ENCODE measurements around the gene PRRX1.

PRRX1 gene

DNA sequence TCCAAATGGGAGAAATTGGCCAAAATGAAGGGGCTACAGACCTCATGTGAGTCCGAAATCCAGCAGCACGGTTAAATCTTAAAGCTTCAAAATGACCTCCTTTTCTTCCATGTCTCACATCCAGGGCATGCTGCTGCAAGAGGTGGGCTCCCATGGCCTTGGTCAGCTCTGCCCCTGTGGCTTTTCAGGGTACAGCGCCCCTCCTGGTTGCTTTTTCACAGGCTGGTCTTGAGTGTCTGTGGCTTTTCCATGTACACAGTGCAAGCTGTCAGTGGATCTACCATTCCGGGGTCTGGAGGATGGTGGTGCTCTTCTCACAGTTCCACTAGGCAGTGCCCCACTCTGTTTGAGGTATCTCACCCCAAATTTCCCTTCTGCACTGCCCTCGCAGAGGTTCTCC lies 78.7 kb downstream of the PRRX1 start:
- no peaks in the 10 kb centered on the region for H3K36me3 ChIP-seq (ENCODE audit: control insufficient read depth, insufficient read depth, low read length)
- no peak overlapping the region for H3K27ac ChIP-seq (ENCODE audit: low read depth, low read length)
- H3K9me3 ChIP-seq (ENCODE audit: control insufficient read depth, insufficient read depth, low read length), result peaks cover 7% of the 10 kb centered on the region; the same call in 1 of the 2 replicates
- H3K27me3 ChIP-seq (ENCODE audit: control insufficient read depth, insufficient read depth, low read length), result no peaks in the 10 kb centered on the region
- no peak overlapping the region for H3K4me3 ChIP-seq (ENCODE audit: low read depth, low read length)
- no peaks in the 10 kb centered on the region for H3K4me1 ChIP-seq (ENCODE audit: control insufficient read depth, insufficient read depth, low read length)
- H3K9ac ChIP-seq (ENCODE audit: low read depth, low read length), result no peak overlapping the region

DNA sequence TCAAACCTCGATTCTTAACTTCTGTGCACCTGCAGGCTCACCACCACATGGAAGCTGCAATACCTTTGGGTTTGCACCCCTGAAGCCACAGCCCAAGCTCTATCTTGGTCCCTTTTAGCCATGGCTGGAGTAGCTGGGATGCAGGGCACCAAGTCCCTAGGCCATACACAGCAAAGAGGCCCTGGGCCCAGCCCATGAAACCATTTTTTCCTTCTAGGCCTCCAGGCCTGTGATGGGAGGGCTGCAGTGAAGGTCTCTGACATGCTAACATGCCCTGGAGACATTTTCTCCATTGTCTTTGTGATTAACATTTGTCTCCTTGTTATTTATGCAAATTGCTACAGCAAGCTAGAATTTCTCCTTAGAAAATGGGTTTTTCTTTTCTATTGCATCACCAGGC lies 79.2 kb downstream of the PRRX1 start:
- H3K36me3 ChIP-seq (ENCODE audit: control insufficient read depth, insufficient read depth, low read length), result no peaks in the 10 kb centered on the region
- no peak overlapping the region for H3K27ac ChIP-seq (ENCODE audit: low read depth, low read length)
- no peak overlapping the region for H3K4me3 ChIP-seq (ENCODE audit: low read depth, low read length)
- H3K9ac ChIP-seq (ENCODE audit: low read depth, low read length), result no peak overlapping the region
- H3K4me1 ChIP-seq (ENCODE audit: control insufficient read depth, insufficient read depth, low read length), result no peaks in the 10 kb centered on the region
- no peaks in the 10 kb centered on the region for H3K27me3 ChIP-seq (ENCODE audit: control insufficient read depth, insufficient read depth, low read length)
- peaks cover 7% of the 10 kb centered on the region; the same call in 1 of the 2 replicates for H3K9me3 ChIP-seq (ENCODE audit: control insufficient read depth, insufficient read depth, low read length)

DNA sequence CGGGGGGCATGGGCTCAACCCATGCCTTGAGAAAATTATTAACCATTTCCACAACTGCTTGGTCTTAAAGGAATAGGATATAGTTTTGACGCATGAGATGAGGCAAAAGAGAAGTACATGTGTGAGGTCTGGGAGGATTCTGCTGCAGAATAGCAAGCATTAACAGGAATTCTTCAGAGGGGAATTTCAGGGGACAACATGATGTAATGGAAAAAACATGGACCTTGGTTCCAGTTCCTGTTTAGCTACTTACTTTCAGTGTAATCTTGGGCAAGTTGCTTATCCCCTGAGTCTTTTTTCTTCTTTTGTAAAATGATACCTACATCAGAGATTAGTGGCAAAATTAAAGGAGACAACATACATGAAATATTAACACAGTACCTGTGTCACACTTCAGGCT lies 85.6 kb downstream of the PRRX1 start:
- Histone ChIP-seq H3K4me1 (ENCODE audit: control insufficient read depth, insufficient read depth, low read length) (0 out of 2 replicates have a peak, but pooled peaks cover 3% of the 10 kb centered on the region), H3K9me3 (ENCODE audit: control insufficient read depth, insufficient read depth, low read length) (no peaks in the 10 kb centered on the region), H3K27ac (ENCODE audit: low read depth, low read length) (no peak overlapping the region), H3K9ac (ENCODE audit: low read depth, low read length) (no peak overlapping the region), H3K36me3 (ENCODE audit: control insufficient read depth, insufficient read depth, low read length) (no peaks in the 10 kb centered on the region), H3K4me3 (ENCODE audit: low read depth, low read length) (no peak overlapping the region), H3K27me3 (ENCODE audit: control insufficient read depth, insufficient read depth, low read length) (no peaks in the 10 kb centered on the region)

DNA sequence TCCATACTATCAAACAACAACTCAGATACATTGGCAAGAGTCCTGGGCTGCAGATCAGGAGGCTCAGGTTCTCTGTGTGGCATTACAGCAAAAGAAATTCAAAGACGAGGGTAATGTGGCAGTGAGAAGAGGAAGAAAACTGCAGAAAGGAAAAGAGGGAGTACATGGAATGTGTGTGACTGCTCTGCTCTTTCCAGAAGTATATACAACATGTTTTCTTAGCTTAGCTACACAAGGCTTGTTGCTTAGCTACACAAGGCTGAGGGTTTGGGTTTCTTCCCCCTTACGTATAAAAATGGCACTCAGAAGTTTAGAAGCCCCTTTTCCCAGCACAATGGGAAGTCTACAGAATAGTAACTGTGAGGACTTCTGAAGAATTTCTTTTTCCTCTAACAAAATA lies 86.0 kb downstream of the PRRX1 start:
- H3K27ac ChIP-seq (ENCODE audit: low read depth, low read length), result no peak overlapping the region
- no peaks in the 10 kb centered on the region for H3K27me3 ChIP-seq (ENCODE audit: control insufficient read depth, insufficient read depth, low read length)
- no peak overlapping the region for H3K4me3 ChIP-seq (ENCODE audit: low read depth, low read length)
- no peaks in the 10 kb centered on the region for H3K9me3 ChIP-seq (ENCODE audit: control insufficient read depth, insufficient read depth, low read length)
- H3K9ac ChIP-seq (ENCODE audit: low read depth, low read length), result no peak overlapping the region
- 0 out of 2 replicates have a peak, but pooled peaks cover 3% of the 10 kb centered on the region for H3K4me1 ChIP-seq (ENCODE audit: control insufficient read depth, insufficient read depth, low read length)
- no peaks in the 10 kb centered on the region for H3K36me3 ChIP-seq (ENCODE audit: control insufficient read depth, insufficient read depth, low read length)

DNA sequence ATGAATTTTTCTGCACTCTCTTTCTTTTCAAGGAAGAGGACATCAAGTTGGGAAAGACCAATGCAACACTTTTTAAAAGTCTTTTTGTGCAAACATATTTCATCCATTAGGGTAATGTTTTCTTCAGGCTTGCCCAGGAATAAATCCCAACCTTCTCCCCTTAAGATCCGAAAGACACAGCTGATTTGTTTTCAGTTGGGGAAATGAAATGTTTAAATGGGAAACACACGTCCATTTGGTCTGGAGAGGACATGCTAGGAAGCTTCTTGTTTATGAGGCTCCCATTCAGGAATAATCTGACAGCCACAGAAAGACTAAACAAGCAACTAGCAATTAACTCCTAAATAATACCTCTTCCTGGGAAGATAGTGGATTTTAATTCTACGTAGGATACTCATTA lies 91.9 kb downstream of the PRRX1 start:
- Histone ChIP-seq H3K27ac (ENCODE audit: low read depth, low read length) (no peak overlapping the region), H3K27me3 (ENCODE audit: control insufficient read depth, insufficient read depth, low read length) (no peaks in the 10 kb centered on the region), H3K4me1 (ENCODE audit: control insufficient read depth, insufficient read depth, low read length) (no peaks in the 10 kb centered on the region), H3K4me3 (ENCODE audit: low read depth, low read length) (no peak overlapping the region), H3K9ac (ENCODE audit: low read depth, low read length) (no peak overlapping the region), H3K36me3 (ENCODE audit: control insufficient read depth, insufficient read depth, low read length) (no peaks in the 10 kb centered on the region), H3K9me3 (ENCODE audit: control insufficient read depth, insufficient read depth, low read length) (no peaks in the 10 kb centered on the region)

DNA sequence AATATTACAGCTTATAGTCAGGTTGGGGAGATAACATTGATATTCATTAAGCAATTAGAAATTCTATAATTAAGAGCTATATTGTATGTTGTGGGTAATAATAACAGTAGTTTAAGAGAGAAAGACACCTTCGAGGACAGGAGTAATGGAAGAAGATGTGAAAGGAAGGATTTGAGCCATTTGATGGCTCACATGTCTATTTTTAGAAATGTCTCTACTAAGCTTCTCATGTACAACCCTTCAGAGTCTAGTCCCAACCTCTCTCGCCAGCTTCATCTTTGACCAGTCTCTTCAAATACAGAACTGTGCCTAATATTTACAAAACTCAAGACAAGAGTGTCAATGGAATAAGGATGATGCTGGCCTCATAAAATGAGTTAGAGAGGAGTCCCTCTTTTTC lies 95.1 kb downstream of the PRRX1 start:
- H3K36me3 ChIP-seq (ENCODE audit: control insufficient read depth, insufficient read depth, low read length), result no peaks in the 10 kb centered on the region
- H3K27me3 ChIP-seq (ENCODE audit: control insufficient read depth, insufficient read depth, low read length), result no peaks in the 10 kb centered on the region
- H3K9me3 ChIP-seq (ENCODE audit: control insufficient read depth, insufficient read depth, low read length), result no peaks in the 10 kb centered on the region
- H3K9ac ChIP-seq (ENCODE audit: low read depth, low read length), result no peak overlapping the region
- no peak overlapping the region for H3K27ac ChIP-seq (ENCODE audit: low read depth, low read length)
- no peaks in the 10 kb centered on the region for H3K4me1 ChIP-seq (ENCODE audit: control insufficient read depth, insufficient read depth, low read length)
- H3K4me3 ChIP-seq (ENCODE audit: low read depth, low read length), result no peak overlapping the region

DNA sequence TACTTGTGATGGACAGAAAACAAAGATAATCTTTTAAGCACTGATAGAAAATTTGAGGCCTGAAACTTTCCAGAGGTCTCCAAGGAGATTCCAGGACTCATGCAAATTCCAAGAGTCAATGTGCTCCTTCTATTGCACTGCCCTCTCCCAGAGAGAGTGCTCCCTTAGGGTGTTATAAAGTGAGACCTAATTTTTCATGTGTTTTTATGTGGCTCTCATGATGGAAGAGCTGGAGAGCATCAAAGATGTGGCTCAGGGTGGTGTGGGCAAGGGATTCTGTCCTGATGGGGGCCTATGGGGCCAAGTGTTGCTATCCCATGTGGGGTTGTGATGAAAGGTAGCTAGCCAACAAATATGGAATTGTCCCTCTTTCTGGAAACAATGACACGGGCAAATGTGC lies 101.3 kb downstream of the PRRX1 start:
- Histone ChIP-seq H3K4me3 (ENCODE audit: low read depth, low read length) (no peak overlapping the region), H3K9ac (ENCODE audit: low read depth, low read length) (no peak overlapping the region), H3K36me3 (ENCODE audit: control insufficient read depth, insufficient read depth, low read length) (no peaks in the 10 kb centered on the region), H3K4me1 (ENCODE audit: control insufficient read depth, insufficient read depth, low read length) (no peaks in the 10 kb centered on the region), H3K27ac (ENCODE audit: low read depth, low read length) (no peak overlapping the region), H3K9me3 (ENCODE audit: control insufficient read depth, insufficient read depth, low read length) (no peaks in the 10 kb centered on the region), H3K27me3 (ENCODE audit: control insufficient read depth, insufficient read depth, low read length) (no peaks in the 10 kb centered on the region)

DNA sequence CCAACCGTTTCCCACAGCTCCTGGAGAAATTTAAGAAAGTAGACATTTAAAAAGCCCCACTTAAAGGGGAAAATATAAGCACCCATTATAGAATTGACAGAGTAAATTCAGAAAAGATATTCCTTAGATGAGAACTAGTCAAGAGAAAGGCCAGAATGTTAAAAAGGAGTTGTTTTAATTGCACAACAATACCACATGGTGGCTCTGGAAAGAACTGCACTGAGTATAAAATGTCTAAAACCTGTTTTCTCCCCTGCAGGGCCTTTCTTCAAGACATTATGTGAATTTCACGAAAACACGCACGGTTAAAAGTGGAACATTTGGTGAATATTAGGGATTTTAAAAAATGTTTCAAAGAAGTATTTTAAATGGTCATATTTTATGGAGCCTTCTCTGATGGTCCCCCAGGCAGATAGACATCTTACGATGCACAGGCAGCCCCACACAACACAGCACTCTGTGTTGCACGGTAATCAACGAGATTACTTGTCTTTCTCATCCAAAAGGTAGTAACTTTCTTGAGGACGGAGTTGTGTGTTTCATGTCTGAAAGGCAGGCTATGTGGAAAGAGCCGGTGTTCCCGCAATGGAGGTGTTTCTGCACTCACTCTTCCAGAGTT lies 101.9 kb downstream of the PRRX1 start:
- Histone ChIP-seq H3K9me3 (ENCODE audit: control insufficient read depth, insufficient read depth, low read length) (no peaks in the 10 kb centered on the region), H3K4me3 (ENCODE audit: low read depth, low read length) (no peak overlapping the region), H3K9ac (ENCODE audit: low read depth, low read length) (no peak overlapping the region), H3K36me3 (ENCODE audit: control insufficient read depth, insufficient read depth, low read length) (no peaks in the 10 kb centered on the region), H3K27ac (ENCODE audit: low read depth, low read length) (no peak overlapping the region), H3K27me3 (ENCODE audit: control insufficient read depth, insufficient read depth, low read length) (no peaks in the 10 kb centered on the region), H3K4me1 (ENCODE audit: control insufficient read depth, insufficient read depth, low read length) (no peaks in the 10 kb centered on the region)

DNA sequence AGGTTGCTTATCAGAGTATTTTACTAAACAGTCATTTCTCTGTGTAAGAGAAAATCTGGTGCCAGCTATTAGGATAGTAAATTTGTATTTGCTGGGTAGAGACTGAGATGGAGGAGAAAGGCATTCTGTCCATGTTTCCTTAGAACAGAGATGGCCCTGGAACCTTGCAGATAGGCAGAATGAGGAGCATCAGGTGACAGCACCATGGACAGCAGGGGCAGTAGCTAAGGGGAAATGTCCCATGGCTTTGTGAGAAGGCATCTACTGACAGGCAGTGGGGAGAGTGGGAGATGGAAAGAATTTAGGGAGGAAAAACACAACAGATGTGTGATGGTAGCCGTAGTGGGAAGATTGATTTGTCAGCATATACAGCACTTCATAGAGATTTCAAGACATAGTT lies 105.0 kb downstream of the PRRX1 start:
- H3K4me3 ChIP-seq (ENCODE audit: low read depth, low read length), result no peak overlapping the region
- no peaks in the 10 kb centered on the region for H3K9me3 ChIP-seq (ENCODE audit: control insufficient read depth, insufficient read depth, low read length)

DNA sequence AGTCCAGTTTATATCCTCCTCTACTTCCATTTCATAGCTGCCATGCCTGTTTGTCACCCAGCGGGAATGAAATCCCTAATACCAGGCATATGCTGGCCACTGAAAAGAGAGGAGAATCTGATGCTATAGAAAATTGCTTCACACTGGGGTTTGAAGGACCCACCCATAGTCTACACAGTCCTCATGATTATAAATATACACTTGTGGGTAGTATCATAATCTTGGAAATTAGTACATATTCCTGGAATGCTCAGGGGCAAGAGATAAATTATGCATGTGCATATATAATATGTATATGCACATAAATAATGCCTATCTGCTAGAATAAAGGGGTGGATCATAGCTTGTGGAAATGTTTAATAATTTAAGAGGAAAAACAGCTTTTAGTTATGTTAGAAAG lies 105.8 kb downstream of the PRRX1 start:
- Histone ChIP-seq H3K27me3 (ENCODE audit: control insufficient read depth, insufficient read depth, low read length) (no peaks in the 10 kb centered on the region), H3K9me3 (ENCODE audit: control insufficient read depth, insufficient read depth, low read length) (no peaks in the 10 kb centered on the region), H3K4me3 (ENCODE audit: low read depth, low read length) (no peak overlapping the region), H3K27ac (ENCODE audit: low read depth, low read length) (no peak overlapping the region), H3K4me1 (ENCODE audit: control insufficient read depth, insufficient read depth, low read length) (no peaks in the 10 kb centered on the region), H3K36me3 (ENCODE audit: control insufficient read depth, insufficient read depth, low read length) (no peaks in the 10 kb centered on the region), H3K9ac (ENCODE audit: low read depth, low read length) (no peak overlapping the region)

More for the DNA sequence above, 105.0 kb downstream of the PRRX1 start:
- Histone ChIP-seq H3K27me3 (ENCODE audit: control insufficient read depth, insufficient read depth, low read length) (no peaks in the 10 kb centered on the region), H3K9ac (ENCODE audit: low read depth, low read length) (no peak overlapping the region), H3K27ac (ENCODE audit: low read depth, low read length) (no peak overlapping the region), H3K4me1 (ENCODE audit: control insufficient read depth, insufficient read depth, low read length) (no peaks in the 10 kb centered on the region), H3K36me3 (ENCODE audit: control insufficient read depth, insufficient read depth, low read length) (no peaks in the 10 kb centered on the region)

DNA sequence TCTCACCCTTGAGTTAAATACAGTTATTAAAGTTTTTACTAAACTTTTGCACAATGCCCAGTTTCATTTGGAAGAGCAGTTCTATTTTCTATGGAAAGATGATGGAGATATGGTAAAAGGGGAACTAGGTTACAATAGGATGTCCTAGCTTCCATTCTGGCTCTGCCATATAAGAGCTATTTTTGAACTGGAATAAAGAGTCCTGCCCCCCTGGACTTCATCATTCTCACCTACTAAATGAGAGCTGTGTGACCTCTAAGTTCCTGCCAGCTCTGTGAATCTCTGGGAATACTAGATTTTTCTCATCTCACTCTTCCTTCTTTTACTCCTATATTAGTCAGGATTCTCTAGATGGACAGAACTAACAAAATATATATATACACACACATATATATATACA lies 106.3 kb downstream of the PRRX1 start:
- no peak overlapping the region for H3K27ac ChIP-seq (ENCODE audit: low read depth, low read length)
- no peaks in the 10 kb centered on the region for H3K36me3 ChIP-seq (ENCODE audit: control insufficient read depth, insufficient read depth, low read length)
- H3K9ac ChIP-seq (ENCODE audit: low read depth, low read length), result no peak overlapping the region
- no peaks in the 10 kb centered on the region for H3K4me1 ChIP-seq (ENCODE audit: control insufficient read depth, insufficient read depth, low read length)
- H3K27me3 ChIP-seq (ENCODE audit: control insufficient read depth, insufficient read depth, low read length), result no peaks in the 10 kb centered on the region
- no peak overlapping the region for H3K4me3 ChIP-seq (ENCODE audit: low read depth, low read length)
- H3K9me3 ChIP-seq (ENCODE audit: control insufficient read depth, insufficient read depth, low read length), result no peaks in the 10 kb centered on the region

DNA sequence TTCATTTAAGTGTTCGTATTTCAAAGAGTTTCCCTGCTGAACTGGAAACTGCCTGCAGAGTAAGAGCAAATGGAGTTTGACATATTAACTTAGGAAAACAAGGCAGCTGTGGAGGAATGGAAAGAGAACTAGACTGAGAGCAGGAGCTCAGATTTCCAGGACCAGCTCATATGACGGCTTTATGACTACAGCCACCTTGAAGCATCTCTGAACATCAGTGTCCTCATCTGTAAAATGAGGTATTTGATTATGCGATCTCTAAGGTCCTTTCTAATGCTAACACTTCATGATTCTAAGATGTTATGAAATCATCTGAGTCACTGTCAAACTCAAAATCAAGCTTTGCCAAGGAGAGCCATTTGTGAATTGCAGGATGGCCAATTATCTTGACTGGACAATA lies 112.3 kb downstream of the PRRX1 start:
- Histone ChIP-seq H3K9me3 (ENCODE audit: control insufficient read depth, insufficient read depth, low read length) (no peaks in the 10 kb centered on the region), H3K27ac (ENCODE audit: low read depth, low read length) (no peak overlapping the region), H3K27me3 (ENCODE audit: control insufficient read depth, insufficient read depth, low read length) (no peaks in the 10 kb centered on the region), H3K4me1 (ENCODE audit: control insufficient read depth, insufficient read depth, low read length) (no peaks in the 10 kb centered on the region), H3K9ac (ENCODE audit: low read depth, low read length) (no peak overlapping the region), H3K4me3 (ENCODE audit: low read depth, low read length) (no peak overlapping the region), H3K36me3 (ENCODE audit: control insufficient read depth, insufficient read depth, low read length) (no peaks in the 10 kb centered on the region)
